PC-3 (cell line): ENCODE results near the gene MIGA1. TPM values are rescaled to one million over a fixed set of nuclear protein-coding genes. Genes with fewer than 3 reads are reported as not detected.

Experiments used
- ATAC-seq: fragments of 200-7000 bp; cut with Tn5 transposase; 2 replicates; pipeline ENCODE4 v1.9.1; 2020; ENCODE audit warnings: mild to moderate bottlenecking, moderate library complexity
- BruUV-seq: library from RNA; stranded (reverse); fragments of 400-500 nt; replicated peaks from 2 replicates; lab custom pipeline; 2021; lab: Mats Ljungman, UMichigan
- CTCF ChIA-PET: fragments of 300-600 bp; sonication (Branson Sonifier 250); formaldehyde crosslinking; loops from one replicate; lab custom pipeline; 2022; ENCODE audit warnings: antibody characterized with exemption; lab: Charles Lee
- POLR2A ChIA-PET: fragments of 300-600 bp; sonication (Branson Sonifier 250); formaldehyde crosslinking; loops from one replicate; lab custom pipeline; 2022; ENCODE audit warnings: antibody characterized with exemption; ENCODE audit not compliant: unreplicated experiment; lab: Charles Lee
- DNase-seq: peaks from one replicate; pipeline ENCODE4 v3.0.0-alpha.2; 2015
- H2AFZ ChIP-seq: fragments of 300-600 bp; sonication (generic); 2 replicates; pipeline ENCODE4 v1.6.0; 2016; ENCODE audit warnings: antibody characterized with exemption, low read length
- H3F3A ChIP-seq: fragments of 300-600 bp; sonication (generic); one replicate; pipeline ENCODE4 v1.6.0; 2017; ENCODE audit warnings: antibody characterized with exemption, low read length, control low read depth, mild to moderate bottlenecking; ENCODE audit not compliant: unreplicated experiment
- H3K27ac ChIP-seq: fragments of 300-600 bp; sonication (generic); 2 replicates; pipeline ENCODE4 v1.5.1; 2016; ENCODE audit warnings: mild to moderate bottlenecking, low read length
- H3K27me3 ChIP-seq: fragments of 300-600 bp; sonication (generic); 2 replicates; pipeline ENCODE4 v1.6.1; 2016; ENCODE audit warnings: low read length, mixed read lengths
- H3K36me3 ChIP-seq: fragments of 300-600 bp; sonication (generic); 2 replicates; pipeline ENCODE4 v1.6.1; 2016; ENCODE audit warnings: low read depth, mixed run types, low read length, mixed read lengths
- H3K4me1 ChIP-seq: fragments of 300-600 bp; sonication (generic); 2 replicates; pipeline ENCODE4 v1.5.1; 2016; ENCODE audit warnings: low read length; ENCODE audit not compliant: insufficient read depth
- H3K4me2 ChIP-seq: fragments of 300-600 bp; sonication (generic); 2 replicates; pipeline ENCODE4 v1.6.0; 2016; ENCODE audit warnings: low read length
- H3K4me3 ChIP-seq: fragments of 300-600 bp; sonication (generic); 2 replicates; pipeline ENCODE4 v1.5.1; 2016; ENCODE audit warnings: mild to moderate bottlenecking, low read length, mixed read lengths
- H3K79me2 ChIP-seq: fragments of 300-600 bp; sonication (generic); 2 replicates; pipeline ENCODE4 v1.6.1; 2017; ENCODE audit warnings: low read length, mixed read lengths
- H3K9ac ChIP-seq: fragments of 300-600 bp; sonication (generic); 2 replicates; pipeline ENCODE4 v1.6.0; 2016; ENCODE audit warnings: mild to moderate bottlenecking, low read length
- H3K9me2 ChIP-seq: fragments of 300-600 bp; sonication (generic); replicated peaks from 2 replicates; pipeline ENCODE4 v1.6.1; 2016; ENCODE audit warnings: mixed run types, low read length, mixed read lengths
- H3K9me3 ChIP-seq: fragments of 300-600 bp; sonication (generic); 2 replicates; pipeline ENCODE4 v1.6.1; 2016; ENCODE audit warnings: low read length, mixed read lengths
- H4K20me1 ChIP-seq: fragments of 300-600 bp; sonication (generic); 2 replicates; pipeline ENCODE4 v1.6.1; 2016; ENCODE audit warnings: low read length, mixed read lengths
- EZH2 ChIP-seq: fragments of 300-600 bp; sonication (generic); IDR thresholded peaks from one replicate; pipeline ENCODE4 v1.6.1; 2017; ENCODE audit warnings: antibody characterized with exemption, mild to moderate bottlenecking, low read length; ENCODE audit not compliant: unreplicated experiment
- EZH2phosphoT487 ChIP-seq: fragments of 300-600 bp; sonication (generic); IDR thresholded peaks from 2 replicates; pipeline ENCODE4 v1.6.1; 2018; ENCODE audit warnings: mild to moderate bottlenecking, antibody characterized with exemption, low read length, borderline replicate concordance
- intact Hi-C: fragments of 100-400 bp; cut with micrococcal nuclease; formaldehyde crosslinking; loops from 2 replicates; pipeline ENCODE4 v1.9.0; 2023
- total RNA-seq: library from RNA; depleted of rRNA; stranded (reverse); fragments of >200 nt; gene quantifications from 2 replicates; pipeline ENCODE4 v1.2.3, GENCODE V29; 2014
- TF ChIP-seq, protein P1 (sequence below): fragments of 300-600 bp; sonication (generic); conservative IDR thresholded peaks from 2 replicates; pipeline ENCODE4 v1.5.1; 2017; ENCODE audit warnings: antibody characterized with exemption, low read depth, mild to moderate bottlenecking, low read length

Gene MIGA1
- total RNA-seq, 1 experiment from 2014 or later, result 6.5 TPM

DNA sequence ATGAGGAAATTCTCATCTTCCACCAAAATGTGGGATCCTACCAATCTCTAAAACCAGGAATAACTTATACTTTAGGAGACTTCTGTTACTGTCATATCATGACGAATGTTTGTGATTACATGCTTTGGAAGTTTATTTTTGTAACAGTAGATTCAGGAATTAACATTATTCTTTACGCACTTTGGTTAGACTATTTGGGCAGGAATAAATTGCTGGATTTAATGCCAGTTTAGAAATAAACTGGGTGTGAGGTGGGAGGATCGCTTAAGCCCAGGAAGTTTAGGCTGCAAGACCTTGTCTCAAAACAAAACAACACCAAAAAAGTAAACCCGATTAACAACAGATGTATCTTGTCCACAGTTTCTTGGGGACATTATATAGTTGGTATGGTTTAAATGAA is 52.1 kb downstream of the MIGA1 start:
- Histone ChIP-seq H3K36me3 (peaks cover 4% of the 10 kb centered on the region; the same call in 1 of the 2 replicates), H3K9me3 (no peaks in the 10 kb centered on the region), H3K27ac (peak overlapping the region; percentile 53; the same call in 1 of the 2 replicates), H3K9me2 (no peaks in the 10 kb centered on the region), H3K27me3 (no peaks in the 10 kb centered on the region), H4K20me1 (no peaks in the 10 kb centered on the region), H3K9ac (no peak overlapping the region), H3F3A (no peaks in the 10 kb centered on the region), H3K79me2 (no peaks in the 10 kb centered on the region), H3K4me2 (no peak overlapping the region), H2AFZ (no peak overlapping the region), H3K4me3 (no peak overlapping the region), H3K4me1 (peaks cover 31% of the 10 kb centered on the region)
- CTCF ChIA-PET, result no interaction called here
- ATAC-seq (no peak), DNase-seq (no peak)
- no TSS peak for BruUV-seq
- POLR2A ChIA-PET, result no interaction called here
- TF ChIP-seq EZH2phosphoT487 (no peak), EZH2 (no peak)
- TF ChIP-seq, protein P1, sequence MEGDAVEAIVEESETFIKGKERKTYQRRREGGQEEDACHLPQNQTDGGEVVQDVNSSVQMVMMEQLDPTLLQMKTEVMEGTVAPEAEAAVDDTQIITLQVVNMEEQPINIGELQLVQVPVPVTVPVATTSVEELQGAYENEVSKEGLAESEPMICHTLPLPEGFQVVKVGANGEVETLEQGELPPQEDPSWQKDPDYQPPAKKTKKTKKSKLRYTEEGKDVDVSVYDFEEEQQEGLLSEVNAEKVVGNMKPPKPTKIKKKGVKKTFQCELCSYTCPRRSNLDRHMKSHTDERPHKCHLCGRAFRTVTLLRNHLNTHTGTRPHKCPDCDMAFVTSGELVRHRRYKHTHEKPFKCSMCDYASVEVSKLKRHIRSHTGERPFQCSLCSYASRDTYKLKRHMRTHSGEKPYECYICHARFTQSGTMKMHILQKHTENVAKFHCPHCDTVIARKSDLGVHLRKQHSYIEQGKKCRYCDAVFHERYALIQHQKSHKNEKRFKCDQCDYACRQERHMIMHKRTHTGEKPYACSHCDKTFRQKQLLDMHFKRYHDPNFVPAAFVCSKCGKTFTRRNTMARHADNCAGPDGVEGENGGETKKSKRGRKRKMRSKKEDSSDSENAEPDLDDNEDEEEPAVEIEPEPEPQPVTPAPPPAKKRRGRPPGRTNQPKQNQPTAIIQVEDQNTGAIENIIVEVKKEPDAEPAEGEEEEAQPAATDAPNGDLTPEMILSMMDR, result no peak
- intact Hi-C loops, result loop anchor here (5.0 kb wide), 1 partner anchor 56 kb away; the partner anchor contains the start of gene NEXN

DNA sequence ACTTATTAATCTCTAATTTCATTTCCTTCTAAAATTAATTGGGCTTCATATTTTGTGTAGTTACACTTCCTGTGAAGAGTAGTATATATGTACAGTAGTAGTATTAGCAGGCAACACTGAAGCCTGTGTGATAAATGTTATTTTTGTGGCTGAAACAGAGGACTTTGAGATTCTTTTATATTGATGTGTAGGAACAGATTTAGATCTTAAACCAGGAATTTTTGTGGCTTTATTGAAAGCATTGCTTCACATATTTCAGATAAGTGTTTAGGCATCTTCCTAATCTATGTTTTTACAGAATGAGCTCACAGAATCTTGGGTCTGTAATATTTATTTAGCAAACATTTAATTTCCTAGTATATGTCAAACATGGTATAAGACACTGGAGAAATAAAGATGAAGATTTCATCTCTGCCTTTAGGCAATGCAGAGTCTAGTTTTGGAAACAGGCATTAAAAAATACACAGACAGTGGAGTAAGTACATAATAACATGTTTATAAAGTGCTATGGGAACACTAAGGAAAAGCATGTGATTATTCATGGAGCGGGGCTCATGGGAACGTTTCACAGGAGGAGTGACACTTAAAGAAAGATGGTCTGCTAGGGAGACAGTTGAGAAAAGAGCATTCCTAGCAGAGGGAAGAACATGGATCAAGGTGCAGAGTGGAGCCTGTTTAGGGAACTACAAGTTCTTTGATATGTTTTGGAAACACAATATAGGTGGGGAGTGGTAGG is 52.7 kb downstream of the MIGA1 start:
- peak; percentile 19 for ATAC-seq
- Histone ChIP-seq H2AFZ (no peak overlapping the region), H3K4me1 (peaks cover 31% of the 10 kb centered on the region), H3K4me2 (0 out of 2 replicates have a peak overlapping the region, but pooled peaks have one; percentile 10), H3K9me3 (no peaks in the 10 kb centered on the region), H3K9me2 (no peaks in the 10 kb centered on the region), H3F3A (no peaks in the 10 kb centered on the region), H4K20me1 (no peaks in the 10 kb centered on the region), H3K36me3 (peaks cover 4% of the 10 kb centered on the region; the same call in 1 of the 2 replicates), H3K4me3 (no peak overlapping the region), H3K27me3 (no peaks in the 10 kb centered on the region), H3K27ac (peak overlapping the region; percentile 53), H3K9ac (no peak overlapping the region), H3K79me2 (no peaks in the 10 kb centered on the region)
- CTCF ChIA-PET, result no interaction called here
- TF ChIP-seq, protein P1, result no peak
- TF ChIP-seq EZH2phosphoT487 (no peak), EZH2 (no peak)
- peak; percentile 26 for DNase-seq
- no TSS peak for BruUV-seq
- intact Hi-C loops, result loop anchor here (5.0 kb wide), 1 partner anchor 55 kb away; the partner anchor contains the start of gene NEXN
- POLR2A ChIA-PET, result no interaction called here

- ATAC-seq (peak; percentile 57), DNase-seq (peak; percentile 56)
- Histone ChIP-seq H4K20me1 (no peaks in the 10 kb centered on the region), H3K4me2 (0 out of 2 replicates have a peak overlapping the region, but pooled peaks have one; percentile 10), H3K27me3 (no peaks in the 10 kb centered on the region), H3K4me3 (no peak overlapping the region), H2AFZ (no peak overlapping the region), H3K9me3 (no peaks in the 10 kb centered on the region), H3K4me1 (peaks cover 31% of the 10 kb centered on the region), H3K9me2 (no peaks in the 10 kb centered on the region), H3F3A (no peaks in the 10 kb centered on the region), H3K9ac (no peak overlapping the region), H3K27ac (peak overlapping the region; percentile 53), H3K79me2 (no peaks in the 10 kb centered on the region), H3K36me3 (peaks cover 4% of the 10 kb centered on the region; the same call in 1 of the 2 replicates)
- TF ChIP-seq EZH2, result no peak
- TF ChIP-seq, protein P1, result no peak
- no peak for TF ChIP-seq EZH2phosphoT487
- intact Hi-C loops, result loop anchor here (5.0 kb wide), 1 partner anchor 54 kb away; the partner anchor contains the start of gene NEXN
- ChIA-PET POLR2A (no interaction called here), CTCF (no interaction called here)
- no TSS peak for BruUV-seq
Observed at GRCh38 chr1:77832901-77833300, 53.5 kb downstream of the MIGA1 start.
